HepG2 (cell line): ENCODE results near the gene SAA4. TPM values are rescaled to one million over a fixed set of nuclear protein-coding genes. Genes with fewer than 3 reads are reported as not detected.

Source experiments
- BCL6 ChIP-seq: IDR thresholded peaks from 2 replicates; pipeline ENCODE4 v1.6.1; 2016; ENCODE audit warnings: missing genetic modification reagents, missing compliant biosample characterization
- DMAP1 ChIP-seq: IDR thresholded peaks from 2 replicates; pipeline ENCODE4 v1.6.1; 2016
- ELF3 ChIP-seq: IDR thresholded peaks from 2 replicates; pipeline ENCODE4 v1.6.1; 2016; ENCODE audit warnings: missing genetic modification reagents, missing compliant biosample characterization
- ETV5 ChIP-seq: IDR thresholded peaks from 2 replicates; pipeline ENCODE4 v1.6.1; 2018; ENCODE audit warnings: missing biosample characterization, missing genetic modification reagents, inconsistent platforms, borderline replicate concordance
- FOXJ3 ChIP-seq: sonication (generic); formaldehyde crosslinking; IDR thresholded peaks from 2 replicates; pipeline ENCODE4 v1.4.0; 2020; ENCODE audit warnings: missing genetic modification reagents, mild to moderate bottlenecking, borderline replicate concordance
- GABPB1 ChIP-seq: IDR thresholded peaks from 2 replicates; pipeline ENCODE4 v1.6.1; 2016; ENCODE audit warnings: mild to moderate bottlenecking, missing genetic modification reagents, moderate library complexity, missing compliant biosample characterization
- HHEX ChIP-seq: IDR thresholded peaks from 2 replicates; pipeline ENCODE4 v1.6.1; 2016; ENCODE audit warnings: control low read depth
- ISL2 ChIP-seq: sonication (generic); formaldehyde crosslinking; IDR thresholded peaks from 2 replicates; pipeline ENCODE4 v1.5.0; 2020; ENCODE audit warnings: missing genetic modification reagents
- KAT7 ChIP-seq: IDR thresholded peaks from 2 replicates; pipeline ENCODE4 v1.6.1; 2018; ENCODE audit warnings: borderline replicate concordance, missing compliant biosample characterization
- KMT2B ChIP-seq: IDR thresholded peaks from 2 replicates; pipeline ENCODE4 v1.6.1; 2016; ENCODE audit warnings: missing genetic modification reagents, missing compliant biosample characterization
- MBD4 ChIP-seq: IDR thresholded peaks from 2 replicates; pipeline ENCODE4 v1.6.1; 2012; ENCODE audit warnings: low read length, inconsistent platforms, borderline replicate concordance
- MIXL1 ChIP-seq: IDR thresholded peaks from 2 replicates; pipeline ENCODE4 v1.6.1; 2016
- NFKBIZ ChIP-seq: IDR thresholded peaks from 2 replicates; pipeline ENCODE4 v1.6.1; 2018; ENCODE audit warnings: missing genetic modification reagents, missing compliant biosample characterization
- NR2C2 ChIP-seq: sonication (generic); formaldehyde crosslinking; IDR thresholded peaks from 2 replicates; pipeline ENCODE4 v1.4.0; 2020; ENCODE audit warnings: missing genetic modification reagents, mild to moderate bottlenecking, moderate library complexity, borderline replicate concordance
- PHF21A ChIP-seq: sonication (generic); formaldehyde crosslinking; IDR thresholded peaks from 2 replicates; pipeline ENCODE4 v1.5.0; 2020; ENCODE audit warnings: mild to moderate bottlenecking, missing genetic modification reagents
- SIX1 ChIP-seq: sonication (generic); formaldehyde crosslinking; IDR thresholded peaks from 2 replicates; pipeline ENCODE4 v1.4.0; 2020; ENCODE audit warnings: missing genetic modification reagents, borderline replicate concordance
- SOX6 ChIP-seq, 2 experiments: fragments of 450-650 bp in 1 of 2; sonication (generic) in 1 of 2; formaldehyde crosslinking in 1 of 2; IDR thresholded peaks; 2 replicates each; pipeline versions ENCODE4 v1.4.0 to v1.6.1; 2017 to 2020; ENCODE audit warnings: antibody characterized with exemption in 1 of 2, mild to moderate bottlenecking in 1 of 2, missing genetic modification reagents in 1 of 2
- TCF7 ChIP-seq: sonication (generic); IDR thresholded peaks from 2 replicates; pipeline ENCODE4 v1.6.1; 2016; ENCODE audit warnings: antibody characterized with exemption, low read depth
- THYN1 ChIP-seq: sonication (generic); formaldehyde crosslinking; IDR thresholded peaks from 2 replicates; pipeline ENCODE4 v1.8.1; 2023; ENCODE audit warnings: low read depth, mild to moderate bottlenecking, moderate library complexity, missing genetic modification reagents, borderline replicate concordance
- TOE1 ChIP-seq: sonication (generic); formaldehyde crosslinking; IDR thresholded peaks from 2 replicates; pipeline ENCODE4 v1.4.0; 2020; ENCODE audit warnings: mild to moderate bottlenecking, missing genetic modification reagents
- ZKSCAN8 ChIP-seq: IDR thresholded peaks from 2 replicates; pipeline ENCODE4 v1.6.1; 2016; ENCODE audit warnings: borderline replicate concordance, missing genetic modification reagents, missing compliant biosample characterization
- ZNF124 ChIP-seq: sonication (generic); formaldehyde crosslinking; IDR thresholded peaks from 2 replicates; pipeline ENCODE4 v1.4.0; 2020; ENCODE audit warnings: missing genetic modification reagents
- ZNF143 ChIP-seq: sonication (generic); formaldehyde crosslinking; IDR thresholded peaks from 2 replicates; pipeline ENCODE4 v1.4.0; 2020; ENCODE audit warnings: missing genetic modification reagents
- ZNF17 ChIP-seq: sonication (generic); formaldehyde crosslinking; IDR thresholded peaks from 2 replicates; pipeline ENCODE4 v1.5.0; 2020; ENCODE audit warnings: mild to moderate bottlenecking, missing genetic modification reagents
- ZNF235 ChIP-seq: sonication (generic); formaldehyde crosslinking; IDR thresholded peaks from 2 replicates; pipeline ENCODE4 v1.8.1; 2023; ENCODE audit warnings: mild to moderate bottlenecking, missing genetic modification reagents, borderline replicate concordance
- ZNF331 ChIP-seq: sonication (generic); formaldehyde crosslinking; IDR thresholded peaks from 2 replicates; pipeline ENCODE4 v1.4.0; 2020; ENCODE audit warnings: missing genetic modification reagents
- ZNF614 ChIP-seq: IDR thresholded peaks from 2 replicates; pipeline ENCODE4 v1.6.1; 2018; ENCODE audit warnings: missing biosample characterization, missing genetic modification reagents, inconsistent platforms, borderline replicate concordance
- ZNF615 ChIP-seq: sonication (generic); formaldehyde crosslinking; IDR thresholded peaks from 2 replicates; pipeline ENCODE4 v1.5.0; 2020; ENCODE audit warnings: mild to moderate bottlenecking, missing genetic modification reagents, borderline replicate concordance
- ZNF652 ChIP-seq: IDR thresholded peaks from 2 replicates; pipeline ENCODE4 v1.6.1; 2016; ENCODE audit warnings: low read depth, borderline replicate concordance
- ZSCAN21 ChIP-seq: sonication (generic); formaldehyde crosslinking; IDR thresholded peaks from 2 replicates; pipeline ENCODE4 v1.8.0; 2022; ENCODE audit warnings: mild to moderate bottlenecking, missing genetic modification reagents, moderate library complexity, borderline replicate concordance
- ZSCAN29 ChIP-seq: sonication (generic); formaldehyde crosslinking; conservative IDR thresholded peaks from 2 replicates; pipeline ENCODE4 v1.4.0; 2020; ENCODE audit warnings: mild to moderate bottlenecking, missing genetic modification reagents
- polyA plus RNA-seq, 8 experiments: library from polyadenylated mRNA; depleted of rRNA in 3 of 8; stranded (reverse) in 7 of 8; unstranded in 1 of 8; fragments of >200 nt; fragmentation: Illumina TruSeq in 4 of 8; extraction: Trizol in 4 of 8; gene quantifications; 2 replicates each; pipeline versions ENCODE4 v1.2.1 to v1.2.3, GENCODE V29; 2011 to 2016; ENCODE audit warnings: low read depth in 4 of 8, missing spikeins in 1 of 8, mixed read lengths in 1 of 8; ENCODE audit not compliant: insufficient read depth in 1 of 8
- total RNA-seq, 5 experiments: library from RNA; depleted of rRNA; stranded (reverse); fragments of >200 nt; fragmentation: Illumina TruSeq; extraction: Trizol; gene quantifications; 2 replicates each; pipeline ENCODE4 v1.2.3, GENCODE V29; 2016; ENCODE audit warnings: low read depth in 1 of 5
- TF ChIP-seq, protein P1 (sequence below): sonication (generic); formaldehyde crosslinking; IDR thresholded peaks from 2 replicates; pipeline ENCODE4 v1.5.0; 2020; ENCODE audit warnings: missing genetic modification reagents
- TF ChIP-seq, protein P2 (sequence below): IDR thresholded peaks from 2 replicates; pipeline ENCODE4 v1.6.1; 2016; ENCODE audit warnings: missing genetic modification reagents, missing compliant biosample characterization

Gene SAA4
- total and polyA plus RNA-seq, 2 of the 13 experiments (the other 11 are each of a cell fraction or from before 2014, with no cell fraction given) = 53.4 to 253 TPM

DNA sequence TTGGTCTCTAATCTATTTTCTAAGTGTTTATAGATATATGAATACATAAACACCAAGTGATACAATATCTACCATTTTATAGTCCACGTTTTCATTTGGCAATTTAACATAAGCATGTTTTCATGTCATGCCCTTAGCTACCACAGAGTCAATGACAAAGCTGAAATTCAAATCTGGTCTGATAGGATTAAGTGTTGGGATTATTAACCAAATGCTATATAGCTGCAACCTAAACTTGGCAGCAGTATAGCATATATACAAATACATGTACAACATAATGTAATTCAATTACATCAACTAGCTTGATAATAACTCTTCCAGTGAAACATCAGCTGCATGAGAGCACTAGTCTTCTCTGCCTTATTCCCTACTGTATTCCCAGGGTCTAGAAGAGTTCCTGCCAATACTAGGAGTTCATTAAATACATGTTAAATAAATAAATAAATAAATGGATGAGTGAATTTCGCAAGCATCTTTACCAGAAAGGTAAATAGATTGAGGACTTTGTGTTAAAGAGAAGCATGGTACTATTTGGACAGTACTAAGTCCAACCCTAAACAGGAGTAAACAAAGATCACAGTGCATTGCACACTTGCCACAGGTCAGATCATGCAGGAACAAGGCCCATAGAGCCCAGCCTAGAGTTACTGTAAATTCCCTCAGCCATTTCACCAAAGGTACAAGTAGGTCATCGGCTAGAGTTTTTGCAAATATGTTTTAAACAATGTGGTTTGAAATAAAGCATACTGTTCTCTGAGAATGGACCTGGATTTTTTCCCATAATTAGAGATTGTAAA is 12.8 kb downstream of the SAA4 start (continued):
- TF ChIP-seq FOXJ3 = peak; percentile 96
- peak; percentile 40; the same call in 1 of the 2 replicates for TF ChIP-seq TOE1
- TF ChIP-seq, protein P1, sequence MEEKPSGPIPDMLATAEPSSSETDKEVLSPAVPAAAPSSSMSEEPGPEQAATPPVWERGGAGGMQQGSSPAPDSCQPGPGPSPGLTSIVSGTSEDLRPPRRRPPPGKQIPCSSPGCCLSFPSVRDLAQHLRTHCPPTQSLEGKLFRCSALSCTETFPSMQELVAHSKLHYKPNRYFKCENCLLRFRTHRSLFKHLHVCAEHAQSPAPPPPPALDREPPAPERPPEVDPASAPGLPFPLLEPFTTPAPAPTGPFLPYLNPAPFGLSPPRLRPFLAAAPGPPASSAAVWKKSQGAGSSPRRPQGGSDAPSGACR = peak; percentile 59; the same call in 1 of the 2 replicates
- TF ChIP-seq, protein P2, sequence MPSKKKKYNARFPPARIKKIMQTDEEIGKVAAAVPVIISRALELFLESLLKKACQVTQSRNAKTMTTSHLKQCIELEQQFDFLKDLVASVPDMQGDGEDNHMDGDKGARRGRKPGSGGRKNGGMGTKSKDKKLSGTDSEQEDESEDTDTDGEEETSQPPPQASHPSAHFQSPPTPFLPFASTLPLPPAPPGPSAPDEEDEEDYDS (CRISPR knock-in tag) = peak; percentile 43
- peak; percentile 82 for TF ChIP-seq ZNF331 (CRISPR knock-in tag)
- TF ChIP-seq TCF7 = peak; percentile 73
- peak; percentile 74 for TF ChIP-seq ELF3
- TF ChIP-seq ZNF614 (CRISPR knock-in tag) = peak; percentile 47
- TF ChIP-seq MBD4 = peak; percentile 33; the same call in 1 of the 2 replicates
- TF ChIP-seq ZSCAN21 (CRISPR knock-in tag) = peak; percentile 59; the same call in 1 of the 2 replicates
- TF ChIP-seq BCL6 (CRISPR knock-in tag) = peak; percentile 77
- TF ChIP-seq ZKSCAN8 = peak; percentile 72; the same call in 1 of the 2 replicates
- TF ChIP-seq SOX6 (IDR thresholded peaks at IDR 0.05) = no peak
- peak; percentile 92 for TF ChIP-seq SOX6 (CRISPR knock-in tag; IDR thresholded peaks at IDR 0.05)
- TF ChIP-seq NR2C2 = peak; percentile 68; the same call in 1 of the 2 replicates
- TF ChIP-seq ZNF124 (CRISPR knock-in tag) = peak; percentile 62; the same call in 1 of the 2 replicates
- TF ChIP-seq ZNF17 (CRISPR knock-in tag) = no peak
- TF ChIP-seq ZNF235 (CRISPR knock-in tag) = no peak
- peak; percentile 96 for TF ChIP-seq MIXL1 (CRISPR knock-in tag)
- peak; percentile 29; the same call in 1 of the 2 replicates for TF ChIP-seq GABPB1 (CRISPR knock-in tag)
- TF ChIP-seq NFKBIZ (CRISPR knock-in tag) = peak; percentile 66; the same call in 1 of the 2 replicates
- TF ChIP-seq THYN1 (CRISPR knock-in tag) = no peak
- TF ChIP-seq DMAP1 = peak; percentile 51; the same call in 1 of the 2 replicates
- no peak for TF ChIP-seq ZNF615 (CRISPR knock-in tag)
- no peak for TF ChIP-seq ZNF143 (CRISPR knock-in tag)
- TF ChIP-seq HHEX = peak; percentile 79
- TF ChIP-seq PHF21A (CRISPR knock-in tag) = peak; percentile 55
- TF ChIP-seq ZSCAN29 (CRISPR knock-in tag) = peak; percentile 47; the same call in 1 of the 2 replicates
- TF ChIP-seq ISL2 = peak; percentile 86
- peak; percentile 59; the same call in 1 of the 2 replicates for TF ChIP-seq ETV5
- 0 out of 2 replicates have a peak, but pooled peaks have one; percentile 48 for TF ChIP-seq SIX1
- peak; percentile 50; the same call in 1 of the 2 replicates for TF ChIP-seq KMT2B
- TF ChIP-seq KAT7 (CRISPR knock-in tag) = peak; percentile 67; the same call in 1 of the 2 replicates
- peak; percentile 53; the same call in 1 of the 2 replicates for TF ChIP-seq ZNF652 (CRISPR knock-in tag)
